GM21737 (cell line): ENCODE data around the gene CCDC50.

Experiments used
- ATAC-seq: cut with Tn5 transposase; IDR thresholded peaks from one replicate; pipeline ENCODE4 v1.9.1; 2021; ENCODE audit warnings: mild to moderate bottlenecking, moderate library complexity; ENCODE audit not compliant: unreplicated experiment

CCDC50 gene

DNA sequence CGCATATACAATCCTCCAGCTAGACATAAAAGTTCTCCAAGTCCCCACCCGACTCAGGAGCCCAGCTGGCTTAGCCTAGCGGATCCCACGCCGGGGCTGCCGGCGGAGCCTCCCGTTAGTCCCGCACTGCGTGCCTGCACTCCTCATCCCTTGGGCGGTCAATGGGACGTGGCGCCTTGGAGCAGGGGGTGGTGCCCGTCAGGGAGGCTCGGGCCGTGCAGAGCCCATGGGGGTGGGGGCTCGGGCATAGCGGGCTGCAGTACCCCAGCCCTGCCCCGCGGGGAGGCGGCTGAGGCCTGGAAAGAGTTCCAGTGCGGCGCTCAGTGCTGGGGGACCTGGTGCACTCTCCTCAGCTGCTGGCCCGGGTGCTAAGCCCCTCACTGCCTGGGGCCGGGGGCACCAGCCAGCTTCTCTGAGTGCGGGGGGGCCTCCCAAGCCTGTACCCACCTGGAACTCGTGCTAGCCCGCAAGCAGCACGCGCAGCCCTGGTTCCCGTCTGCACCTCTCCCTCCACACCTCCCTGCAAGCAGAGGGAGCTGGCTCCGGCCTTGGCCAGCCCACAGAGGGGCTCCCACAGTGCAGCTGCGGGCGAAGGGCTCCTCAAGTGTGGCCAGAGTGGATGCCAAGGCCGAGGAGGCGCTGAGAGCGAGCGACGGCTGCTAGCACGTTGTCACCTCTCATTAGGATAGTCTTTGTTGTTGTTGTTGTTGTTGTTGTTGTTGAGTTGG, 12.2 kb upstream of the CCDC50 start:
- no peak for ATAC-seq

DNA sequence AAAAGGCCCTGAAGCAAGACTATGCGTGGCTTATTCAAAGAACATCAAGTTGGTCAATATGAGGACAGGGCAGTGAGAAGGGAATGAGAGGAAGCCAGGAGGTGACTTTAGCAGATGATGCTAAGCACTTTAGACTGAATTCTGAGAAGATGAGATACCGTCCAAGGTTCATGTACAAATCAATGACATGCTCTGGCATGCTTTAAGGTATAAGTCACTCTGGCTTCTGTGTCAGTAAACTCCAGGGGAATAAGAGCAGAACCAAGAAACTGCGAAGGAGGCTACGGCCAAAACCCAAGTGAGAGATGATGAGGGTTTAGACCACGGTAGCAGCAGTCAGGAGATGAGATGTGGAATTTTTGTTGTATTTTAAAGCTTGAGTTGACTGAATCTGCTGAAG, 8.9 kb upstream of the CCDC50 start:
- no peak for ATAC-seq

DNA sequence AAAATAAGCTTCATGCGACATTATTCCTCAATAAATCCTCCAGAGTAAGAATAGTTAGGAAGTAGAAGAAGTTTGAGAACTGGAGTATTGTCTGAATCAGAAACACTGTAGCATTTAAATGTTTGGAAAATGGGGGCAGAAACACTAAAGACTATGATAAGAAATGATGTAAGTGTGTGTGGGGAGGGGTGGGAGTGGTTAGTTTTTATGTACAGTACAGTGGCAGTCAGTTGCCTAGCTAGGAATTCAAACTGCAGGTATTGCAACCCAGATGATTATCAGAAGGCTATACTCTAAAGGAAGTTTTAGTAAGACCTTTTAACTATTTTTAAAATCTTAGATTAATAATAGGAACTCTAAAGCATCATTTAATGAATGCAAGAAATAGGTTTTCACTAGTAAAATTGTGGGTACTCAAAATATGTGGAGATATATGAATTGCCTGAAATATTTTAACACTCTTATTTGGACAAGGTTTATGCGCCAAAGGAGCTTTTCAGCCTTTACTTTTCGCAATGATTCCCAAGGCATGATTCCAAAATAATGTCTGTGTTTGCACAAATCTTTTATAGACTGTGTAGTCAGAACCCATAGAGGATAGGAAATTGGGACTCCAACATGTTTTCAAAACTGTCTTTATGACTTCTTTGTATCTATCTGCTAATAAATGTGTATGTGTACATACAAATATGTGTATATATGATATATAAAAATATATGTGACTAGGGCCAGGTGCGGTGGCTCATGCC, 8.0 kb upstream of the CCDC50 start:
- ATAC-seq, result no peak

DNA sequence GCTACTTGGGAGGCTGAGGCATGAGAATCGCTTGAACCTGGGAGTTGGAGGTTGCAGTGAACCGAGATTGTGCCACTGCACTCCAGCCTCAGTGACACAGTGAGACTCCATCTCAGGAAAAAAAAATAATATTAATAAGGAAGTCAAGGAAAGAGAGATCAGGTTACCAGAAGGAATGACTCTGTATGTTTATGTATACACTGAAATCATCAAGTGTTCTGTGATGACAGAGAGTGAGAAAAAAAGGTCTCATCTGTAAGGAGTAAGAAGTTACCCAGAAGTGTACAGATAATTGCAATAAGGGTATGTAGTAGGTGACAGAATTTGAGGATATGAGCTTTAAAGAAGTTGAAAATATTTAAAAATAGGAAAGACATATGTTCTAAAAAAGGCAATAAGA, 4.3 kb upstream of the CCDC50 start:
- no peak for ATAC-seq

DNA sequence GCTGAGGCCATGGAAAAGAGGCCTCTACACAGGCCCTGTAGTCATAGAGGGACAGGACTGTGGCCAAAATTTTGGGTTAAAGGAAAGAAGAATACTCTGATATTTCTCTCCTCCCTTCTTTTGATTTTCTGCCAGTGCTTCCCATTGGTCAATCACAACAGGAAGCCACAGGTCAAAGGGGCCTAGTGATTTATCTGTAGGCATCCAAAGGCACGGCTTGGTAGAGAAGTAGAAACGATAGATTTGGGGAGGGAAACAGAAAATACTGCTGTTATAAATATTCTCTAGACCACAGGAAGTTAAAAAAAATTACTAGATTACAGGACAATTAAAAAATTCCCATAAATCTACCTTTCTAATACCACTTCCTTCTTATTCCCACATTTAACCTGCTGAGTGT, 1.7 kb upstream of the CCDC50 start:
- no peak for ATAC-seq

DNA sequence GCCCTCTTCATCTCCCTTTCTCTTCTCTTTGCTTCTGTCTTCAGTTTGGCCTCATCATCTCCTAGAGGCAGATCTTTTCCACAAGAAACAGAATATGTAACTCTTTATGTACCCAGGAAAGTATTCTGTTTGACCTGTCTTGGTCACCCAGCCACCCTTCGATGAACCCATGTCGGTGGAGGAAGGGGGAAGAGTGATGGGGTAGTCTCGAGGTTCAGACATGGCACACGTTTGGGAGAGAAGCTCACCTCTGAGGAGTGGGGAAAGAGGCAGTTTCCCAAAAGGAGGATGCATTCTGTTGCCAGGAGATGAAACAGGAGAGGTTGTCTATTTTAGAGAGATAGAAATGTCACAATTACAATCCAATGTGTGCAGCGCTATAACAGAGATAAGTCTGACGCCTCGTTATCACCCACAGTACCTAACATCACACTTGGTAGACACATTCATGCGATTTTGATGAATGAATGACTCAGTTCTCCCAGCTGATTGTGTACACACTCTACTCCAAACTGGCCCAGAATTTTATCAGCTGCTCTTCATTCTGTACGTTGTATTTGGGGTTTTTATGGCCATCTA, 722 bp upstream of the CCDC50 start:
- no peak for ATAC-seq

DNA sequence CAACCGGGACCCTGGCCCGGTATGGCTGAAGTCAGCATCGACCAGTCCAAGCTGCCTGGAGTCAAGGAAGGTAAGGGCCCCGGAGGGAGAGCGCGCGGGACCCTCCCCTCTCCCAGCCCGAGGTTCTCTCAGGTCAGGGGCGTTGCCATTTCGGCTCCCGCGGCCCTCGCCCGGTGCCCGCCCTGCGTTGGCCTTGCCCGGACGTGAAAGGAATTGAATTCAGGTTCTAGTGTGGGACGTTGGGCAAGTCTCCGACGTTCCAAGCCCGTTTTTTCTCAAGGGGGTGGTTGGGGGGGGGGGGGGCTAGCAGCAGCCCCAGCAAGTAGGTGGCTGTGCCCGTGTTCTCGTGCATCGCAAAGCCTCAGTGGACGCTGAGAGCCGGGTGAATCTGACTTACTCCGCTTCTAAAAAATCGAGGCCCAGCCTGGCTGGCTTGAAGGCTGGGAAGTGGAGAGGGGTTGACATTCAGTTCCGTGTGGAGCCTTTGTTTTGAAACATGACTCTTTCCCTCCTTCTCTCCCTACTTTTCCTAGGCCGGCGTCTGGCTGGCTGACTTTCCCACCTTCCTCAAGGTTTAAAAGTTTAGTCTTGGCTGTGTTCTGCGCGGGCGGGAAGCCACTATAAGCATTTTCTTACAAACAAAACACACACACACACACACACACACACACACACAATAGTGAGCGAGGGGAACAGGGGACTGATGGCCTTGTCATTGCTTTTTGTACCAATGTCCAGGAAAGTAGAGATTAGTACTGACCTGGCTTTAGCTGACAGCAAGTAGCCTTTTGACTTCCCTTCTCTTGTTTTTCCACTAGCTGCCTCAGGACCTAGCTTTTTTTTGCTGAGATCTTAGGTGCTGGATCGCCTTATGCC, 698 bp downstream of the CCDC50 start, which contains the start of gene UTS2B:
Gene UTS2B (minus strand): TSS at position 873 of the 876 bp plus-strand sequence. CDS start 48,337 bp downstream, outside the sequence.
- peak; percentile 18 for ATAC-seq

DNA sequence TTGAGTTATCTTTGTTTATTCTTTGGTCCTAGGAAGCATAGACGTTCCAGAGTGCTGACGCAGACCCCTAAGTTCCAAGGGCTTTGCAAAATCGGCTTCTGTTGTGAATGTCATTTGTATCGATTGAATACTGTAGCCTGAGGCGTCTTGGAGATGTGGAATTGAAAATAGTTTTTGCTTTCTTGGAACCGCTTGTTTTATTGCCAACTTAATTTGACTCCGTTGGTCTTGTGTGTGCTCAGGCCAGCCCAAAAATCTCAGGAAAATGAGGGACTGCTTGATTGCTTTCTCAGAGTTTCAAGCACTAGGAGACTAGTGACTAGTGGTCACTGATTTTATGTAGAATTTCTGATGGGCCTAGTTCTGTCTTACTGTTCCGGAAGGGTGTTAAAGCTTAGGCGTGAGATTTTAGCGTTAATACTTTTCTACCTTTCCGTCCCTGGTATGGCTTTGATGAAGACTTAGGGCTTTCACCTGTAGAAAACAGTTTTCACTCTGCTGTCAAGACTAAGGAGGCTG, 1.4 kb downstream of the CCDC50 start:
- ATAC-seq, result no peak

DNA sequence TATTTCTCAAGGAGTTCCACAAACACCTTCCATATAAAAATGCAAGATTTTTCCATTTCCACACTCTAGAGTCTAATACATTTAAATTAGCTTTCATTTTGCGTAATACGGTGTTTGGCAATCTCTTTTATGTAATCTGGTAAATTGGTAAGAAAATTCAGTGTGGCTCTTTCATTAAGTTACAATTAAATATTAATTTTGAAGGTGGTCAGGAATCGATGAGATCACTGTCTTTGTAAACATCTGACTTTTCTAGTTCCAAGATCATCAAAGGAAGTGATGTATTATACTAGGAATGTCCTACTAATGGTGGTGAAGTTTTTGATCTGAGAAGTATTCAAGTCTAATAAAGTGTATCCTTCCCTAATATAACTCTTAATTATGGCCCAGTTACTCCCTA, 2.2 kb downstream of the CCDC50 start:
- no peak for ATAC-seq

DNA sequence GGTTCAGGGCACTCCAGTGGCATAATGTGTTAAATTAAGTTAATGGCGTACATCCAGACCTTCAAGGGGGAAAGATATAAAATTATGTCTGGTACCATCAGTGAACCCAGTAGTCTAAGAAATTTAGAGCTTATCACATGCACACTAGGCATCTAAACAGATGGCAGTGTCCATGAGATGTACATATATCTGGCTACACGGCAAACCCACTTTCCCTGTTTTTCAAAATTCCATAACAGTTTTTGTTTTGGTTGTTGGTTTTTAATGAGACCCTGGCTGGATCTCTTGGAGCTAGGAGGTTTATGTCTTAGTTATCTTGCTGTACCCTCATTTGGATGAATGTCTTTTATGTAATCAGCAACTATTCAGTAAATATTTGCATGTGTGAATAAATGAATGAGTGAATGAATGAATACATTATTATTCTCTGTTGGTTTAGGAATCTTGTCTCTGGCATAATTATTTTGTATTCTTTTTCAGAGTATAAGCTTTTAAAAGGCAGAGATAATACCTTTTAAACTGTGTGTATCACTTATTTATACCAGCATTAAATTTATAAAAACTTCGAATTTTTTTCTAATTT, 4.2 kb downstream of the CCDC50 start:
- ATAC-seq, result no peak

DNA sequence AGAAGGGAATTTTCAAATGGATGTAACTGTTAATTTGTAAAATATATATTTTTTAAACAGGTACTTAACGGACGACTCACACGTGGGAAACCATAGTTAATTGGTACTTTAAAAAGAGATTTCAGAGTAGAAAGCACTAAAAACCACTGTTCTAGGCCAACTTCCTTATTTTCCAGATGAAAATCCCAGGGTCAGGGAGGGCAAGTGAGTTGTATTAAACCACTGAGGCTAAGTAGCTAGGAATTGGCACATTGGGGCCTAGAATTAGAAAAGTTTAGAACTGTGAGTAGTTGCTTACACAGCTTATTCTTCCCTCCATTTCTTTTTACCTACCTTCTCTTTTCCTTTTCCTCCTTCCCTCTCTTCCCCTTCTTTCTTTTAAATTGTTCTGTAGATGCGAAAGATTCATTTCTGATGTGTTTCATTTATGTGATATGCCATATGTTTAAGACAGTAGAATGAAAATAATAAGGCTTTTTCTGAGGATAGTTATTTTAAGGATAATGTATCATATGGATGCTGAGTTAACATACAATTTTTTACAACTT, 5.2 kb downstream of the CCDC50 start:
- ATAC-seq, result no peak

DNA sequence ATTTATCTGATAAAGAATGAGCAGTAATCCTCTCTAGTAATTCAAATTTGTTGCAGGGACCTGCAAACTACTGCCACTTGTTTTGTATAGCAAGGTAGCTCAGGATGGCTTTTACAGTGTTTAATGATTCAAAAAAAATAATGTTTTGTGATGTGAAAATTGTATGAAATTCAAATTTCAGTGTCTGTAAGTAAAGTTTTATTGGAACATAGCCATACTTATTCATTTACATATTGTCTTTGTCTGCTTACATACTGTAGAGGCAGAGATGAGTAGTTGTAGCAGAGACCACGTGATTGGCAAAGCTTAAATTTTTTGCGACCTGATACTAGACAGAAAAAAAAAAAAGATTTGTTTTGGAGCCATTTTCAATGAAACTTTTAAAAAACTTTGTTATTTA, 7.6 kb downstream of the CCDC50 start:
- no peak for ATAC-seq

DNA sequence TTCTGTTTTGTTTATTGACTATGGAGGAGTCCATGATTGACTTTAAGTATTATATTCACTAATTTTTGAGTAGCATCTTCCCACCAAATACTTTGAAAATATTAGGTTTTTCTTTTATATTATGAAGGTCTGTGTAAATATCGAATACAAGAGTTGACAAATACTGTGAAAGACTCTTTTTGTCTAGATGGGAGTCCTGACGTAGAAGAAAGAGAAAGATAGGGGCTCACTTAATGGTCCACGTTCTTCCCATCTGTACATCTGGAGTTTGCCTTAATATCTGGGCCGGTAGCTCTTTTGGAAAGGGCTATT, 8.9 kb downstream of the CCDC50 start:
- ATAC-seq, result no peak

DNA sequence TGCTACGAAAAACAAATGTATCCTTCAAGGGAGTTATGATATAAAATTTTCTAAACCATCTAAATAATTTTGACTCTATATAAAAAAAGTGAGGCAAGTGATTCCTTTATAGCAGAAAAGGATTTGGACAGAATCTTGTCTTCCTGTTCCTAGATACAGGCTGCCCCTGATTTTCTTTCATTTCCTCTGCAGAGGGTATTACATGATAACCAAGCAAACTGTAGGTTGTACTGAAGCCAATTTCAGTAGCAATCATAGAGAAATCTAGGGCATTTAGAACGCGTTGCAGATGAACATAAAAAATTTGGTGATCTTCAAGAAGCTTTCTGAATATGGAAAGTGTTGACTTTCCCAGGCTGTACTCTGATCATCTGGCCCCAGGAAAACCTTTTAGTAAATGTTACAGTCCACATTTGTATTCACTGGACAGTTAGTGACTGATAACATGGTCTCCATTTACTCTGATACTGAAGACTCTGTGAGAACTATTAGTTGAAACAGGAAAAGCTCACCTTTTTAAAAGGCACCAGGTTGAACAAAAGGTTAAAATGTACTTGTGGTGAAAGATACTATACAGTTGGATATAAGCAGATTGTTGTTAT, 10.2 kb downstream of the CCDC50 start:
- ATAC-seq, result no peak

DNA sequence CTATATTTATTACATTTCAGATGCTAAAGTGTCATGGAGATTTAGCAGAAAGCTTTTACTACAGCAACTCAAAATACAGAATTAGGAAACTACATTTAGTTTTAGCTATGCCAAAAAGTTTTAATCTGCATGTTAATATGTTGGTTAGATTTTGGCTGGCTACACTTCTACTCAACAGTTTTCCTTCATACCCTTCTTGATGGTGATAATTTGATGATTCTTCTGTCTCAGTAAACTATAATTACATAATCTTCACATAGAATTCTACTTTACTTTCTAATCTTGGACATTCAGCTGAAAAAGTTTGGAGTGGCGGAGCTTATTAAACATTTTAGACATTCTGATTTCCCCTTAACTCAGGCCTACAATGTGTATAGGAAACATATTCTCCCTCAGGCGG, 11.2 kb downstream of the CCDC50 start:
- ATAC-seq, result no peak

DNA sequence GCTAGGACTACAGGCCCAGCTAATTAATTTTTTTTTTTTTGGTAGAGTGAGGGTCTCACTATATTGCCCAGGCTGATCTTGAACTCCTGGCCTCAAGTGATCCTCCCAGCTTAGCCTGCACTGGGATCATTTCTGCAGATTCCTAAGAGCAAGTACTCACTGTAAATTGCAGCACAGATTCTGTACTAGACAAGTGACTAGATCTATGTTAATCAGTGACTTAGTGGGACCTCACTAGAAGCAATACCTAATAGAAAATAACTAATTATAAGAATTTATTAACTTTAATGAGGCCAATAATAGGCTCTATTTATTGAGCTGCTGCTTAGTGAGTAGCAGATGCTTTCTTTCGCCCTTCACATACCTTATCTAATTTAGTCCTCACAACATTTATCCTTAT, 11.8 kb downstream of the CCDC50 start:
- no peak for ATAC-seq

DNA sequence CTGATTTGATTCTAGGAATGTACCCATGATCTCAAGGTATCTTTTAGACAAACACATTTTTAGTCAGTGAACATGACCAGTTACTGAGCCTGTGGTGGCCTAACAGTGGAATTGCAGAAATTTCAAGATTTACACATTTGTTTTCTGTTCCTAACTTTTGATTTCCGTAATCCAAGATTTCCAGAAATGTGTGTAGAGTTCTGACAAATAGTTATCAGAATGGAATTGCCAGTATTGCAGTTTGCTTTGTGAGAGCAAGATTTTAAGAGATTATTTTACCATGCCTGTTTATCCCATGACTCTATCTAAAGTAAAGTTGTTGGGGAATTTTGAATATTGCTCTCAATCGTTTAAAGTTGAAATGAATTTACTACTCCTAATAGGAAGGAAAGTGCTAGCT, 12.8 kb downstream of the CCDC50 start:
- ATAC-seq, result no peak

DNA sequence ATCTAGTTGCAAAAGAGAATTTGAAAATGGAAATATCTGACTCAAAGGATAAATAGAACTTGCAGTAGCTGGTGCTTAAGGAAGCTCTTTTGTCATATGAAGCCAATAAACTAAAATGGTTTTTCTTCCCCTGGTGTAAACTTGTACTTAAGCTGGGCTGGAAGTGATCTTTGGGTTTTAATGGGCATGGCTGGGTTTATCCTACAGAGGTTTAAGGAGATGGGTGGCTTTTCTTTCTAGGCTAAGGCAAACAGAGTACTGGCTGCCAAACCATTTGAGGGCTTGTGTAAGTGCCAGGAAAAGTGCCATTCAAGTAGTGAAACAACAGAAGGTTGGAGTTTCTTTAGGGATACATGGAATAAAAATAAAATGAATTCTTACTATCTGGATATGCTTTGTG, 13.2 kb downstream of the CCDC50 start:
- no peak for ATAC-seq

DNA sequence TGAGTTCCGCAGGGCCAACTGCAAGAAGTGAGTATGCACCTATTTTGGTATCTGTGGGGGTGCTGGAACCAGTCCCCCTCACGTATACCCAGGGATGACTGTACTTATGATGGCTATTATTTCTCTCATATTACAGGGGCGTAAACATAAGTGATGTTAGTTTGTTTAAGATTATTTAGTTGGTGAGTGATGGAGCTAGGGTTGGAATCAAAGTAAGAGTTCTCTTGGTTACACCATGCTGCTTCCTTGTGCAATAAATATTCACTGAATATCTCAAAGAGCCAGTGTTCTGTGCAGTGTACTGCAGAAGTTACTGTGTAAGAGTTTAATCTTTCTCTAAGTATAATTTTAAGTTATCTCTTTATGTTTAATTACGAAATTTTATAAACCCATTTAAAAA, 13.9 kb downstream of the CCDC50 start:
- ATAC-seq, result no peak

DNA sequence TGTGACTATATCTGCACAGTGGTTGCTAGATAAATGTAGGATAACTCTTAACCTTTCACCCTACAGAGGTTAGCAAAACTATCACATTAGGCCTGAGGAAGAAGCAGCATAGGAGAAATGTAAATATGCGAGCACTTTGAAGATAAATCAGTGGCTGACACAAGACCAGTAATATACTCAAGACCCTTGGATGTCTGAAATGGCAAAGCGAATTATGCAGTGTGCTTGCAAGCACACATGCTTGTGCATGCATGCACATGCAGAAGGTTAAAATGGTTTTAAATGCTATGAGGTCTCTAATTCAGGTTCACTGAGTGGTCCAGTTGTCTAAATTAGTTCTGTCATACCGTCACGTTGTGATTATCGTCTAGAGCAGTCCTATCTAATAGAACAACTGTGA, 14.7 kb downstream of the CCDC50 start:
- ATAC-seq, result no peak
